Measurements from ENCODE around the gene ARHGAP10.
A peak's percentile ranks its signal among the peaks of the same experiment; 100 is the strongest.

Gene ARHGAP10

GRCh38 chr4:147843162-147843561 is 111.3 kb downstream of the ARHGAP10 start:
- in situ Hi-C loops (cut with HindIII; ENCODE audit: low pct_unique_long_range_greater_than_20kb, low sequenced_read_pairs) = no loop called here
- peak; percentile 18 to 69 for DNase-seq (ENCODE audit: low read depth in 1 of 2, low spot score in 1 of 2)
- no peak for TF ChIP-seq JUND (IDR thresholded peaks at IDR 0.05; ENCODE audit: low read depth)

GRCh38 chr4:147844781-147845180 is 112.9 kb downstream of the ARHGAP10 start:
- in situ Hi-C loops (cut with HindIII; ENCODE audit: low pct_unique_long_range_greater_than_20kb, low sequenced_read_pairs) = no loop called here
- TF ChIP-seq JUND (IDR thresholded peaks at IDR 0.05; ENCODE audit: low read depth) = no peak
- DNase-seq (ENCODE audit: low read depth in 1 of 2, low spot score in 1 of 2) = no peak

DNA sequence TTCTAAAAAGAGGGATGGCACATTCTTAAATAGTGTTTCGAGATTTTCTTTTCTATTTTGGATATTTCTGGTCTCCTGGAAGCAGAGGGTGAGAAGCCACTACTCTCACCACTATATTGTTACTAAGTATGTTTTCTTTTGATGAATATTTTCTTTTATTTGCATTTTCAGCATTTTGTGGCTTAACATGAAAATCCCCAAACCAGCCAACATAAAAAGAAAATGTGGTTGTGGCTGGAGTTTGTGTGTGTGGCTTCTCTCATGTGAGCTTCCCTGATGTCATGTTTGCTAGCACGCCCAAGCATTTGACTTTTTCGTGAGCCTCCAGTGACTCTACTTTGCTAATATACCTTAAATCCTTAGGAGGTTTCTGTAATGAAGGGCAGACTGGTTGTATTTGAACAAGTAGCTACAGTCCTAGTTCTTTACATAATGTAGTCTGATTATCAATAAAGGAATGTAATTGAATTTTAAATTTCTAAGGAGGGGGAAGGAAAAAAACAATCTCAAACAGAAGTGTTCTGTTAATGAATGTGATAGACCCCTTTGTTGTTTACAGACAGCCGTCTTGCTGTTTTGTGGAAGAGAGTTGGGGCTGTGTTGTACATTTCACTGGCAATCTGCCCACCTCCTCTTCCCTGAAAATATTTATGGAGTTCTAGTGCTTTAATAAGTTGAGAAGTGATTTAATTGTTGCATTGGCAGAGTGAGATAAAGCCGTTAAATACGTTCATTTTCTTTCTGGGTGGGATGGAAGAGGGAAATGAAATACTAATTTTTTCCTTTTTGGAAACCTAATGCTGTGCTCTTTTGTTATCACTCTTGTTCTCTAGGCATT is 114.6 kb downstream of the ARHGAP10 start:
- no peak for DNase-seq (ENCODE audit: low read depth in 1 of 2, low spot score in 1 of 2)
- in situ Hi-C loops (cut with HindIII; ENCODE audit: low pct_unique_long_range_greater_than_20kb, low sequenced_read_pairs) = no loop called here
- no peak for TF ChIP-seq JUND (IDR thresholded peaks at IDR 0.05; ENCODE audit: low read depth)

DNA sequence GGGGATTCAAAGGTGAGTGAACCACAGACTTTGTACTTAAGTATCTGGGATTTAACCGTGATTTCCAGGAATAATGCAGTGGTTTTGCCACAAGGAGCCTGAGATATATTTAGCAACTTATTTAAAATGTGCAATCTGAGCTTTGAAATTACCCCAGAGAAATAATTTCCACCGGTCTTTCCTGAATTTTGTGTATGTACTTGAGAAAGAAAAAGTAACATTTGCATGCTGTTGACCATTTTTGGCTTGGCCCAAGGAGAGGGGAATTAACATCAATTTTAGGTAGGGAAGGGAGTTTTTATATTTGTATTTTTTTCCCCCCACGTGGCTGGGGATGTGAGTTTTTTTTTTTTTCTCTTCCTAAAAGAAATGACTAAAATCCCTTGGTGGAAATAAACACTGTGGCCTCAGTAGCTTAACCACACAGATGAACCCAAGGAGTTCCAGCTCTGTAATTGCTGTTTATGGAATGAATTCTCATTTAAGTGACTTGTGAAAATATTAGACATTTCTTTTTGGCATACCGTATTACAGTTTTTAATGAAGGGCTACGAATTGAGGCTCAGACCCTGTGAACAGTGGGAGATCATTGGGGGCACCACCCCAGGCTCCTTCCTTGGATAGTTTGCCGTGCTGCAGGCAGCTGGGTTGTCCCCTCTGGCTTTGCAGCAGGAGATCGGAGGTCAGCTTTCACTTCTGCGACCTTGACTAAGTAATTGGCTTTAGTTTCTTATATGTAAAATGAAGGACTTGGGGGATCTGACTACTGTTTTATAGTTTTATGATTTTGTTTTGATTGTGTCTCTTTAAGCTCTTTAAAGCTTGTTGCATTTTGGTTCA is 116.1 kb downstream of the ARHGAP10 start:
- DNase-seq (ENCODE audit: low read depth in 1 of 2, low spot score in 1 of 2) = no peak
- no peak for TF ChIP-seq JUND (IDR thresholded peaks at IDR 0.05; ENCODE audit: low read depth)

GRCh38 chr4:147848634-147849033 is 116.7 kb downstream of the ARHGAP10 start:
- DNase-seq (ENCODE audit: low read depth in 1 of 2, low spot score in 1 of 2) = no peak
- in situ Hi-C loops (cut with HindIII; ENCODE audit: low pct_unique_long_range_greater_than_20kb, low sequenced_read_pairs) = no loop called here
- no peak for TF ChIP-seq JUND (IDR thresholded peaks at IDR 0.05; ENCODE audit: low read depth)

More for the DNA sequence above, 116.1 kb downstream of the ARHGAP10 start:
- in situ Hi-C loops (cut with HindIII; ENCODE audit: low pct_unique_long_range_greater_than_20kb, low sequenced_read_pairs) = no loop called here

- no peak for TF ChIP-seq JUND (IDR thresholded peaks at IDR 0.05; ENCODE audit: low read depth)
- in situ Hi-C loops (cut with HindIII; ENCODE audit: low pct_unique_long_range_greater_than_20kb, low sequenced_read_pairs) = no loop called here
- no peak for DNase-seq (ENCODE audit: low read depth in 1 of 2, low spot score in 1 of 2)
Observed at GRCh38 chr4:147851135-147851534, 119.2 kb downstream of the ARHGAP10 start.

- DNase-seq (ENCODE audit: low read depth in 1 of 2, low spot score in 1 of 2) = no peak
- in situ Hi-C loops (cut with HindIII; ENCODE audit: low pct_unique_long_range_greater_than_20kb, low sequenced_read_pairs) = no loop called here
- TF ChIP-seq JUND (IDR thresholded peaks at IDR 0.05; ENCODE audit: low read depth) = no peak
Observed at GRCh38 chr4:147853706-147854105, 121.8 kb downstream of the ARHGAP10 start.

DNA sequence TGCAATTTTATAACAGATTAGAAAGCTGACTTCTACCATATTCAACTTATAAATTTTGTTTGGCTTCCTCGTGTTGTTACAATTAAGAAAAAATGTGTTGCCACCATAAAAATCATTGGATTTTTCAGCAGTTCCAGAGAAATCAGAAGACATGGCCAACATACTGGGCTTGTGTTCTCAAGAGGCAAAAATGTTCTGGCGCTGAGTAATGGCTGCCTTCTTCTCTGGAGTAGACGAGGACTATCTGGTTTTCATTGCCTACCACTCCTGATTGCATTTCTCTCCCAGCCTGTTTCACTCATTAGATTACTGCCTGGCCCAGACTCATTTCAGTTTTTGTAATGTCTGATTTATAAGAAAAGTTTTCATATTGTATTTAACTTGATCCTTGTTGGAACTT is 122.3 kb downstream of the ARHGAP10 start:
- in situ Hi-C loops (cut with HindIII; ENCODE audit: low pct_unique_long_range_greater_than_20kb, low sequenced_read_pairs) = no loop called here
- no peak for DNase-seq (ENCODE audit: low read depth in 1 of 2, low spot score in 1 of 2)
- no peak for TF ChIP-seq JUND (IDR thresholded peaks at IDR 0.05; ENCODE audit: low read depth)

DNA sequence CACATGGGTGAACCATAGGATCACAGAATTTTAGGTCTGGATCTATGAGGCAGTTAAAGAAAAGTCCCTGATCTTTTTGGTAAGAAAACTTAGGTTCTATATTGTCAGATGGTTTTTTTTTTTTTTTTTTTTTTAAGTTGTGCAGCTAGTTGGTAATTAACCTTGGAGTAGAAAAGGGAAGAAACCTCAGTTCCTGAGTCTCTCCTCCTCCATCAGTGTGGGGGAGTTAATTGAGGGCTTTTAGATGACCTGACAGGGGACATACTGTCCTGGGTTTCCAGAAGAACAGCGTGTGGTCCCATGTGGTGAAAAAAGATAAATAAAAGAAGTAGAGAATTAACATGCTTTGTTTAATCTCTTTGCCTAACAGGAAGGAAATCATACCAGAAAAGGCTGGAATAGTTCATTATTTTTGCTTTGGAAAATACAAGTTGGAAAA is 123.7 kb downstream of the ARHGAP10 start:
- no peak for DNase-seq (ENCODE audit: low read depth in 1 of 2, low spot score in 1 of 2)
- in situ Hi-C loops (cut with HindIII; ENCODE audit: low pct_unique_long_range_greater_than_20kb, low sequenced_read_pairs) = no loop called here
- no peak for TF ChIP-seq JUND (IDR thresholded peaks at IDR 0.05; ENCODE audit: low read depth)

DNA sequence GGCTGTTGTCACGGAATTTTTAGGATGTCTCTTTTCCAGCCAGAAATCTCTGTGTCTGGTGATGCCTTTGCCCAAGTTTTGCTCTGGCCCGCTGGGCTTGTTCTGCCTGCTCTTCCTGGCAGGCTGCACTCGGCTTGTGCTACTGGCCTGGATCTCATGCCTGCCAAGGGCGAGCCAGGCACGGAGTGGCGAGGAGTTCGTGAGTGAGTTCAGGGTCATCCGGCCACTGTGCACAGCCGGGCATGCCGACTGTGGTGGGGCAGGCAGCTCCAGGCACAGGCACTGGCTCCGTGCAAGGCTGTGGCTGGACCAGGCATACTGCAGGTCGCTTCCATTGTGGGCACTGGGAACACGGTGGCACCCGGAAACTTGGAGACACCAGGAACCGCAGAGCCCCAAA is 129.1 kb downstream of the ARHGAP10 start:
- in situ Hi-C loops (cut with HindIII; ENCODE audit: low pct_unique_long_range_greater_than_20kb, low sequenced_read_pairs) = no loop called here
- DNase-seq (ENCODE audit: low read depth in 1 of 2, low spot score in 1 of 2) = no peak
- no peak for TF ChIP-seq JUND (IDR thresholded peaks at IDR 0.05; ENCODE audit: low read depth)

GRCh38 chr4:147862043-147862692 is 130.3 kb downstream of the ARHGAP10 start:
- no peak for TF ChIP-seq JUND (IDR thresholded peaks at IDR 0.05; ENCODE audit: low read depth)
- DNase-seq (ENCODE audit: low read depth in 1 of 2, low spot score in 1 of 2) = no peak
- in situ Hi-C loops (cut with HindIII; ENCODE audit: low pct_unique_long_range_greater_than_20kb, low sequenced_read_pairs) = no loop called here

DNA sequence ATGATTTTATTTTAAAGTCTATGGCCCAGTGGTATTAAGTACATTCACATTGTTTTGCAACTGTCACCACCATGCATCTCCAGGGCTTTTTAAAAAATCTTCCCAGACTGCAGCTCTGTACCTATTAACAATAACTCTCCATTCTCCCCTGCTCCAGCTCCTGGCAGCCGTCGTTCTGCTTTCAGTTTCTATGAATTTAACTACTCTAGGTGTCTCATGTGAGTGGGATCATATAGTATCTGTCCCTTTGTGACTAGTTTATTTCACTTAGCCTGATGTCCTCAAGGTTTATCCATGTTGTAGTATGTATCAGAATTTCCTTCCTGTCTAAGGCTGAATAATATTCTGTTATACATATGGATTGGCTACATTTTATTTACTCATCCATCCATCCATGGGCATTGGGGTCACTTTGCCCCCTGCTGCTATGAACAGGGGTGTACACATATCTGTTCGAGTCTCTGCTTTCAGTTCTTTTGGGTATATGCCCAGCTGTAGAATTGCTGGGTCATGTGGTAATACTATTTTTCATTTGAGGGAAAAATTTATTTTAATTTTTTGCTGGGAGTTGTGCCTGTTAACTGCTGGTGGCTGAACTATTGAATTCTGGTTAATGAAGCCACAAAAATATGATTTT is 131.3 kb downstream of the ARHGAP10 start:
- in situ Hi-C loops (cut with HindIII; ENCODE audit: low pct_unique_long_range_greater_than_20kb, low sequenced_read_pairs) = no loop called here
- TF ChIP-seq JUND (IDR thresholded peaks at IDR 0.05; ENCODE audit: low read depth) = no peak
- no peak for DNase-seq (ENCODE audit: low read depth in 1 of 2, low spot score in 1 of 2)

Measured in T47D (cell line).